Peyer's patch (tissue), 4 donors: ENCODE data around the gene PRAC1.

ENCODE experiments used
- POLR2A ChIP-seq, 2 donors: fragments of 450-650 bp; IDR thresholded peaks; one replicate each; pipeline ENCODE4 v1.5.1; 2017; ENCODE audit warnings: antibody characterized with exemption in 2 of 2, mild to moderate bottlenecking in 2 of 2, moderate library complexity in 2 of 2
- TF ChIP-seq, protein P1 (sequence below), 6 experiments: fragments of 450-650 bp in 4 of 6; fragments of 200-600 bp in 2 of 6; sonication (generic) in 1 of 6; IDR thresholded peaks; one replicate each; pipeline ENCODE4 v1.5.1; 2017 to 2019; ENCODE audit warnings: antibody characterized with exemption in 6 of 6, mild to moderate bottlenecking in 3 of 6, moderate library complexity in 1 of 6

DNA sequence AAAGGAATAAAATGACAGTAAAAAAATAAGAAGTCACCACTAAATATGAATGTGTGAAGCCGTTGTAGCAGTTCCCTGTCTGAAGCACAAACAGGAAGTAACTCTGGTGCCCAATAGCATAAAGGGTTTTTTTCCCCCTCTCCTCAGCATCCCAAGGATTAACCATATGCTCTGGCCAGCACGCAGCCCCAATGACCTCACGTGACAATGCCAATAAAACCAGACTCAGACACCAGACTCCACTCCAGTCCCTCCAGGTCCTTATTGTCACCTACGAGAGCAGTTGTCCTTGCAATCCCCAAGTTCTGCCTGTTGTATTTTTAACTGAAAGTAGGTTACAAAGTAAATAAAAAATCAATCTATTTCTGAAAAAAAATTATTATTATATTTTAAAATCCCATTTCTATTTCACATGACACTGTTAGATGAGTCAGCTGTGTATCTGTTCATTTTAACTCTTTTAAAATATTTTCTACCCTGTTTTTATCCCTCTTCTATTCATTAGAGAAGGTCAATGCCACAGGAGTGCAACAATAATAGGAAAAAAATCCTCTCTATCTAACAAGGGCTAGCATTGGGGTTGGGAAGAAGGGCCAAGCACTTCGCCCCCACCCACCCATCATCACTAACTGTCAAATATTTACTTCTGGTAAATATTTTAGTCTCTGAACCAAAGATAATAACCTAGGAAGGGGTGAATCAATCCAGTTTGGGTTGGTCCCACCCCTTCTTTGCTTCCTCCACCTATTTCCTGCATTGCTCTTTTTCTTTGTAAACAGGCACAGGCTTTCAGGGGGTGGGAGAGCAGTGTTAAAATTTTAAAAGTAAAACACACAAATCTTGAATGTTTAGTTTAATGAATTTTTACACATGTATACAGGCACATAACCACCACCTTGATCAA is 6.6 kb downstream of the PRAC1 start:
- TF ChIP-seq, protein P1, sequence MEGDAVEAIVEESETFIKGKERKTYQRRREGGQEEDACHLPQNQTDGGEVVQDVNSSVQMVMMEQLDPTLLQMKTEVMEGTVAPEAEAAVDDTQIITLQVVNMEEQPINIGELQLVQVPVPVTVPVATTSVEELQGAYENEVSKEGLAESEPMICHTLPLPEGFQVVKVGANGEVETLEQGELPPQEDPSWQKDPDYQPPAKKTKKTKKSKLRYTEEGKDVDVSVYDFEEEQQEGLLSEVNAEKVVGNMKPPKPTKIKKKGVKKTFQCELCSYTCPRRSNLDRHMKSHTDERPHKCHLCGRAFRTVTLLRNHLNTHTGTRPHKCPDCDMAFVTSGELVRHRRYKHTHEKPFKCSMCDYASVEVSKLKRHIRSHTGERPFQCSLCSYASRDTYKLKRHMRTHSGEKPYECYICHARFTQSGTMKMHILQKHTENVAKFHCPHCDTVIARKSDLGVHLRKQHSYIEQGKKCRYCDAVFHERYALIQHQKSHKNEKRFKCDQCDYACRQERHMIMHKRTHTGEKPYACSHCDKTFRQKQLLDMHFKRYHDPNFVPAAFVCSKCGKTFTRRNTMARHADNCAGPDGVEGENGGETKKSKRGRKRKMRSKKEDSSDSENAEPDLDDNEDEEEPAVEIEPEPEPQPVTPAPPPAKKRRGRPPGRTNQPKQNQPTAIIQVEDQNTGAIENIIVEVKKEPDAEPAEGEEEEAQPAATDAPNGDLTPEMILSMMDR (IDR thresholded peaks at IDR 0.05) = no peak
- TF ChIP-seq POLR2A (IDR thresholded peaks at IDR 0.05) = no peak
